DMS 273 (cell line): ENCODE measurements around the gene CHSY3.

Source experiments
- DNase-seq: peaks from one replicate; lab custom pipeline; 2025; ENCODE audit not compliant: unreplicated experiment; lab: John Stamatoyannopoulos, UW

The CHSY3 gene

DNA sequence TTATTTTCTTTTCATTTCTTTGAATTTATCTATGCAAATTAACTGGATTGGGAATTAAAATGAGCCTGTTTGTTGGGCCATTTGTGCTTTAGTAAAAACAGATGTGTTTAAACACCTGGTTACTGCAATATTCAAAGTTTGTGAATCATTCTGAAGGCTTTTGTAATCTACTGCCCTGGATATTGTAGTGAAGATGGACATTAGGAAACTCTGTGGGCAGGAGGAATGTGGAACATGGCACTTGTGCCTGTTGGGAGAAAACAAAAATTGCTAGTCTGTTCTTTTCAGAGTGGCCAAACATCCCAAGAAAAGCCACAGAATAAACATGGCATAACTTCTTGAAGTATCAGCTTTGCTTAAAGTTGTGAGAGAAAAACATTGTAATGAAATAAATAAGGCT is 40.8 kb downstream of the CHSY3 start:
- DNase-seq = no peak

GRCh38 chr5:129945774-129946270 is 41.6 kb downstream of the CHSY3 start:
- no peak for DNase-seq

DNA sequence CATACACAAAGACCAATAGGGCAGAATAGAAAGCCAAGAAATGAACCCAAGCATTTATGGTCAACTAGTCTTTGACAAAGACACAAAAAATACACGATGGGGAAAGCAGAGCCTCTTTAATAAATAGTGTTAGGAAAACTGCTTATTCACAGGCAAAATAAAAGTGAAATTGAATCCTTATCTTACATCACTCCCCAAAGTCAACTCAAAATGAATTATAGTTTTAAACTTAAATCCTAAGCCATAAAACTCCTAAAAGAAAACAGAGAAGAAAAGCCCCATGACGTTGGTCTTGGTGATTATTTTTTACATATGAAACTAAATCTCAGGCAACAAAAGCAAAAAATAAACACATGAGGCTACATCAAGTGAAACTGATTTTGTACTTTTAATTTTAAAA is 46.8 kb downstream of the CHSY3 start:
- DNase-seq = no peak

DNA sequence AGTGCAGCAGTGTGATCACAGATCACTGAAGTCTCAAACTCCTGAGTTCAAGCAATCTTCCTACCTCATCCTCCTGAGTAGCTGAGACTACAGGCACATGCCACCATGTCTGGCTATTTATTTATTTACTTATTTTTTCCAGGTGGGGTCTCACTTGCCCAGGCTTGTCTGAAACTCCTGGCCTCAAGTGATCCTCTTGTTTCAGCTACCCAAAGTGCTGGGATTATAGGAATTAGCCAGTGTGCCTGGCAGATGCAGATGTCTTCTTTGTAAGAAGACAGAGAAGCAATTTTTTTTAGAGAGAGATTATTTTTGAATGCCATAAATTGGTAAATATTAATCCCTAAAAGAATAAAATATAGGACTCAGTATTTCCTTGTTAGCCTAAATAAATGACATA is 54.3 kb downstream of the CHSY3 start:
- DNase-seq = no peak

DNA sequence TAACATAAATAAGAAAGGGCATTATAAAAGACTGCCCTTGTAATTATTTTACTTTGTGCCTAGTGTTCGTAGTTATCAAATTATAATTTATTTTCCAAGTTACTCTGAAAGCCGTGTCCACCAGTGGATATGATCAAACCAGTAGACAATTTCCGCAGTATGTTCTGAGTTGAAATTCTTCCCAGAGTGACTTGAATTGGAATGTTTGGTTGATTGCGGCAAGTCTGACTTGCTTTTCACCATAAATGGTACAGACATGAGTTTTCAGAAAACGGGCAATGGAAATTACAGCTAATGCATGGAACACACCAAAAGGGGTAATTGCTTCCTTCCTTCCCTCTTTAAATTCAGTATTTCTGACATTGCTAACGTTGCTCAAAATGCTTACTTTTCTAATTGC is 56.6 kb downstream of the CHSY3 start:
- no peak for DNase-seq

DNA sequence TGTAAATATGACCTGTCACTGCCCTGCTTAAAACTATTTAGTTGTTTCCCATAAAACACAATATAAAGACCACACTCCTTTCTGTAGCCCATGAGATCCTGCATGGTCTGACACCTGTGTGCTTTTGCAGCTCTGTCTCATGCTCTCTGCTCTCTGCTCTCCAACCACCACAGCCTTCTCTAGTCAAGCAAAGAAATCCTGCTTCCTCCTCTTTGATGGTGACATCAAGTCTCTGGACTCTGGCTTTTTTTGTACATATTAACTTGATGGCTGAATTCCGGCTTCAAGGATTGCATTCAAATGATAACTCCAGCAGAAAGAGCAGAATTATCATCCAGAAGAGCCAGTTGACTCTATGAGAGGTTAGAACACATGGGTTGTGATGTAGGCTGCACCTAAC is 58.2 kb downstream of the CHSY3 start:
- no peak for DNase-seq

GRCh38 chr5:129963359-129963758 is 59.1 kb downstream of the CHSY3 start:
- DNase-seq = no peak

DNA sequence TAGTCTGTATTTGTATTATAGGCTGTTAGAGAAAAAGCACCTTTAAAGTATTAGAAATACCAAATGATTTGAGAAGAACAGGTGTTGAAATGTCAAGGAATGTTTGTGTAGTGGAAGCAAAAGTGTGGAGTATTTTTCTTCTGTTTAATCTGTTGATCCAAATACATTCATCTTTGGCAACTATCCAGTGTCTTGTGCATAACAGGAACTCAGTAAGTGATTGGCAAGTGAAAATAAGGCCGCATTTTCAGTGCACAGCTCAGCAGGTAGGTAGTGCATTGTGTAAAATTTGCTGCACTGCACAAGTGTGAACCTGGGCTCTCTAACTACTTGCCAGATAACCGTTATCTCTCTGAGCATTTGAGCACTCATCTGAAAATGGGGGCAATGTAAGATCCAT is 61.8 kb downstream of the CHSY3 start:
- DNase-seq = no peak

- no peak for DNase-seq
Observed at GRCh38 chr5:129971714-129972113, 67.4 kb downstream of the CHSY3 start.

- DNase-seq = no peak
Observed at GRCh38 chr5:129972465-129973141, 68.3 kb downstream of the CHSY3 start.

GRCh38 chr5:129973716-129974426 is 69.6 kb downstream of the CHSY3 start:
- DNase-seq = no peak

- no peak for DNase-seq
Observed at GRCh38 chr5:129977810-129978209, 73.5 kb downstream of the CHSY3 start.

DNA sequence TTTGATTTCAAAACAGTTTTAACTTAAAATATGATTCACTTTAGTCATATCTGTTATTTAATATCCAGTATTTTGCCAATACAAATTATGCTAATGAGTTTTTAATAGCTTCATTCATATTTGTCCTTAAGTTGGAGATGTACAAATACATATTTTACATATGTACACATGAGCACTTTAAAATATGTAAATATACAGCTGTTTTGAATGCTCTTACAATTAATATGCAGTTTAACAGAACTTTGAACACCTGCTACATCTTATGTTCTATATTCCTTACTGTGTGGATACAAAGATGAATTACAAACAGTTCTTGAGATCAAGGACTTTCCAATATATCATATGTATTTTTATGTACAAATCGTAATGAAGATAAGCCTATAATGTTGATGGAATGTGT is 74.0 kb downstream of the CHSY3 start:
- DNase-seq = no peak

DNA sequence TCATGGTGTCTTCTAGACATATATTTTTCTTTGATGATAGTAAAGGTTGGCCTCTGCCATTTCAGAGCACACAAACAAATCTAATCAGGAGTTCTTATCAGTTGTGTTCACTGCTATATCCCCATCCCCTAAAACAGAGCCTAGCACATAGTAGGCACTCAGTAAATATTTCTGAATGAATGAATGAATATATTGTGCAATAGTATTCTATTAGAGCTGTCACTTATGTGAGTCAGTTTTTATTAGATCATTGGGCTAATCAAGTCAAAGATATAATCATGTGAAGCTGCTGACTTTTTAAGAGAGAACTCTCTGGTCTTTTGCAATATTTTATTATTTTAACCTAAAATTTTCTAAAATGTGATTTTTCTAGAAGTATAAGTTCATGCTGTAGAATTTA is 84.2 kb downstream of the CHSY3 start:
- no peak for DNase-seq

GRCh38 chr5:129991780-129992179 is 87.5 kb downstream of the CHSY3 start:
- no peak for DNase-seq

DNA sequence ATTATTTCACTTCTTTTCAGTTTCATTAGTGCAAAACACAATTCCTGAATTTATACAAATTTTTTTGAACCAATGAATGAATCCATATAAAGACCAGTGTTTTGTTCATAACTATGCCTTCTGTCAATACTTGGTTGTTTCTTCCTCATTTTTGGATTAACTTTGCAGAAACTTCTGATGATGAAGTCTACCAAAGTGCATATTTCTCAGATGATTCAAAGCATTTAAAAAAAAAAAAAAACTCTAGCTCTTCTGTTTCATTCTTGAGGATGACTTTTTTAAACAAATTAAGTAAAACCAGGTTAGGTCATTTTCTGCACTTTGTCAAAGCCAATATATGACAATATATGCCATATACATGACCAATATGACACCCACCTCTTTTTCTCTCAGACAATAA is 92.6 kb downstream of the CHSY3 start:
- DNase-seq = no peak

- no peak for DNase-seq
Observed at GRCh38 chr5:130000460-130000859, 96.2 kb downstream of the CHSY3 start.

- DNase-seq = no peak
Observed at GRCh38 chr5:130002183-130002582, 97.9 kb downstream of the CHSY3 start.

- no peak for DNase-seq
Observed at GRCh38 chr5:130002876-130003275, 98.6 kb downstream of the CHSY3 start.

GRCh38 chr5:130011986-130012385 is 107.7 kb downstream of the CHSY3 start:
- DNase-seq = no peak

- DNase-seq = no peak
Observed at GRCh38 chr5:130017173-130017572, 112.9 kb downstream of the CHSY3 start.

DNA sequence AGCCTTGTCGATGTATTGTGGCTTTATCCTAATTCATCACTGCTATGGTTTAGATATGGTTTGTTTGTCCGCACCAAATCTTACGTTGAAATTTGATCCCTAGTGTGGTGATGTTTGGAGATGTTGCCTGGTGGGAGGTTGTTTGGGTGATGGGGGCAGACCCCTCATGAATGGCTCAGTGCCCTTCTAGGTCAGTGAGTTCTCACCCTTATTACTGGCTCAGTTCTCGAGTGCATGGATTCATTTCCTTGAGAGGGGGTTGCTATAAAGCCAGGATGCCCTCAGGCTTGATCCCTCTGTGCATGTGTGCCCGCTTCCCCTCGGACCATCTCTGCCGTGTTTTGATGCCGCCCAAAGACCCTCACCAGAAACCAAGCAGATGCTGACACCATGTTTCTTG is 114.4 kb downstream of the CHSY3 start:
- no peak for DNase-seq

- DNase-seq = no peak
Observed at GRCh38 chr5:130021000-130021399, 116.7 kb downstream of the CHSY3 start.
